T-helper 1 cell (primary cell): ENCODE measurements around the gene RAC2.

ENCODE experiments used
- DNase-seq, 5 donors: peaks; one replicate each; pipeline ENCODE4 v3.0.0-alpha.2; 2012 to 2020
- total RNA-seq, 4 donors: gene quantifications; one replicate each; lab custom pipeline; 2026; lab: John Stamatoyannopoulos, UW

RAC2 gene
- 146 to 226 (median 186) reads per million in 4 donors for total RNA-seq

- peak; percentile 76 to 98 (median 84) for DNase-seq
Measured at GRCh38 chr22:37244114-37244921, at the start of gene RAC2. Gene RAC2 (minus strand): TSS chr22:37244269. CDS start chr22:37244148, 121 bp downstream.

GRCh38 chr22:37293172-37293571 lies 49.1 kb upstream of the RAC2 start:
- no peak for DNase-seq

GRCh38 chr22:37292641-37293040 lies 48.6 kb upstream of the RAC2 start:
- no peak for DNase-seq

GRCh38 chr22:37291559-37292298 lies 47.7 kb upstream of the RAC2 start:
- DNase-seq, result no peak

- DNase-seq, result no peak
Measured at GRCh38 chr22:37290737-37291136, 46.7 kb upstream of the RAC2 start.

- DNase-seq, result no peak
Measured at GRCh38 chr22:37289156-37289735, 45.2 kb upstream of the RAC2 start.

- DNase-seq, result no peak
Measured at GRCh38 chr22:37288521-37288920, 44.5 kb upstream of the RAC2 start.

- no peak for DNase-seq
Measured at GRCh38 chr22:37287550-37287951, 43.5 kb upstream of the RAC2 start.

GRCh38 chr22:37285937-37286336 lies 41.9 kb upstream of the RAC2 start:
- no peak for DNase-seq

GRCh38 chr22:37284805-37285355 lies 40.8 kb upstream of the RAC2 start:
- peak in 1 of 5 donors; percentile 46 for DNase-seq

- no peak for DNase-seq
Measured at GRCh38 chr22:37284126-37284804, 40.2 kb upstream of the RAC2 start.

GRCh38 chr22:37283393-37283937 lies 39.4 kb upstream of the RAC2 start:
- peak in 4 of 5 donors; percentile 21 to 68 (median 38) for DNase-seq

GRCh38 chr22:37282385-37282677 lies 38.3 kb upstream of the RAC2 start, which contains the start of gene CYTH4:
Gene CYTH4 (plus strand): TSS chr22:37282508. CDS start chr22:37282570, 62 bp downstream.
- peak; percentile 51 to 82 (median 61) for DNase-seq

GRCh38 chr22:37281646-37282384 lies 37.7 kb upstream of the RAC2 start:
- DNase-seq, result no peak

- DNase-seq, result no peak
Measured at GRCh38 chr22:37281195-37281594, 37.1 kb upstream of the RAC2 start.

GRCh38 chr22:37280718-37281117 lies 36.6 kb upstream of the RAC2 start:
- DNase-seq, result no peak

GRCh38 chr22:37279331-37280181 lies 35.5 kb upstream of the RAC2 start:
- DNase-seq, result no peak

- DNase-seq, result no peak
Measured at GRCh38 chr22:37278261-37278660, 34.2 kb upstream of the RAC2 start.

- DNase-seq, result no peak
Measured at GRCh38 chr22:37277384-37277783, 33.3 kb upstream of the RAC2 start.

GRCh38 chr22:37276776-37277175 lies 32.7 kb upstream of the RAC2 start:
- no peak for DNase-seq

- no peak for DNase-seq
Measured at GRCh38 chr22:37275622-37276021, 31.6 kb upstream of the RAC2 start.
